Left cardiac atrium (tissue), 4 donors: Measurements from ENCODE around the gene EFCAB6. TPM values are rescaled to one million over a fixed set of nuclear protein-coding genes. Genes with fewer than 3 reads are reported as not detected.

Experiments used
- ATAC-seq, 2 donors: fragments of 200-7000 bp; cut with Tn5 transposase; one replicate each; pipeline ENCODE4 v1.9.1; 2020; ENCODE audit warnings: mild to moderate bottlenecking in 2 of 2, moderate library complexity in 2 of 2
- DNase-seq: peaks from one replicate; pipeline ENCODE4 v3.0.0-alpha.2; 2020
- intact Hi-C, 2 donors: fragments of 100-400 bp; cut with DNase I; formaldehyde crosslinking; loops; one replicate each; pipeline versions ENCODE4 v1.14.1 to v1.15.1; 2022 to 2023
- total RNA-seq, 2 donors: library from RNA; stranded (reverse); fragmentation: NEBNext Ultra II Directional; extraction: Animal tissue kit (Norgen Biotek cat#: 25700); gene quantifications; one replicate each; pipeline ENCODE4 v1.2.1, GENCODE V29; 2021
- donor health status: DM: no; HTN: yes; CAD: no.
- donor health status: DM: no; HTN: yes; CAD: no; lungs with severe emphysema.
- donor health status: DM: yes; HTN: yes; CAD: no.
- donor health status: Dilated cardiomyopathy.

The EFCAB6 gene
- total RNA-seq, 2 donors from 2014 or later = 1.7 to 1.8 TPM

- intact Hi-C loops = no loop called here
Measured at GRCh38 chr22:43508489-43508888, 303.6 kb downstream of the EFCAB6 start.

GRCh38 chr22:43507235-43507634 lies 304.9 kb downstream of the EFCAB6 start:
- no peak for DNase-seq
- ATAC-seq = no peak
- intact Hi-C loops = no loop called here

More at GRCh38 chr22:43508489-43508888, 303.6 kb downstream of the EFCAB6 start:
- no peak for DNase-seq
- ATAC-seq = no peak

- ATAC-seq (no peak), DNase-seq (no peak)
- intact Hi-C loops = no loop called here
Measured at GRCh38 chr22:43506487-43506886, 305.6 kb downstream of the EFCAB6 start.

DNA sequence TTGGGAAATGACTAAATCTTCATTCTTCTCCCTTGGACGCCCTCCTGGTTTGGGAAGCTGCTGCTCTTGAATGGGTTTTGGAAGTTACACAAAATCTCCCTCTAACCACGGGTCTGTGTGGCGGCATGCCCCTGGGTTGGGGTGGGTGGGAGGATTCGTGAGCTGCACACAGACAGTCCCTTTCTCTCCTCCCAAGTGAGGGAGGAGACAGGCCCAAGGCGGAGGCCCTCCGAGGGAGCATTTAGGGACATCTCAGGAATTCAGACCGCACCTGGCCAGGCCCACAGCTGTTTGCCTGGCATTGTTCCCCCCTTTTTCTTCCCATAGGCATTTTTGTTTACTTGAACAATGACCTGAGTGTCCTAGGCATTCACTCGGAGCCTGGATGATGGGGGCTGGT lies 306.2 kb downstream of the EFCAB6 start:
- no peak for ATAC-seq
- intact Hi-C loops = no loop called here
- DNase-seq = no peak

DNA sequence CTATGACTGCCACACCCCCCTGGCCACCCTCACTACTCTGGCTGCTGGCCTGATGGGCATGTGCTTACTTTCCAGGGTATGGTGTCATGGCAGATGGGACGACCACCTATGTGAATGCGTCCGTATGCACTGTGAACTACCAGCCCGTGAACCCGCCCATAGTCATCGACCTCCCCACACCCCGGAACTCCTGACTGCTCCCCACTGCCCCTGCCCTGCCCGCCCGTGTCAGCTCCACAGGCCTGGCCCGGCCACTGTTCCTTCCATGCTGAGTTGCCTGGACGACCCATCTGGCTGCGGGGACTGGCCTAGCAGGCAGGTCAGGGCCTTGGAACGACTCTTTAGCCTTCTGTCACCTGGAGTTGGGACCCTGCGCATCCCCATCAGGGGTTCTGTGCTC lies 306.7 kb downstream of the EFCAB6 start:
- no peak for ATAC-seq
- intact Hi-C loops = no loop called here
- no peak for DNase-seq

DNA sequence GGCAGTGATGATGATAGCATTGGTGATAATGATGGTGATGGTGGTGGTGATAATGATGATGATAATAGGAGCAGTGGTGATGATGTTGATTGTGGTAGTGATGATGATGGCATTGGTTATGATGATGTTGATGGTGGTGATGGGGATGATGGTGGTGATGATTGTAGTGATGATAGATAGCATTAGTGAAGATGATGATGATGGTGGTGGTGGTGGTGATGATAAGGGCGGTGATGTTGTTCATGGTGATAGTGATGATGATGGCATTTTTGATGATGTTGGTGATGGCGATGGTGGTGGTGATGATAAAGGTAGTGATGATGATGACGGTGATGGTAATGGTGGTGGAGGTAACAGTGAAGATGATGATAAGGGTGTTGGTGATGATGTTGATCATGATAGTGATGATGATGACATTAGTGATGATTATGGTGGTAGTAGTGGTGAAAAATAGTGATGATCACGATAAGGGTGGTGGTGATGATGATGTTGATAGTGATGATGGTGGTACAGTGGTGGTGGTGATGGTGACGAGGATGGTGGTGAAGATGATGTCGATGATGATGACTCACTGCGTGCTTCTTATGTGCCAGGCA lies 307.3 kb downstream of the EFCAB6 start:
- intact Hi-C loops = no loop called here
- no peak for DNase-seq
- no peak for ATAC-seq

DNA sequence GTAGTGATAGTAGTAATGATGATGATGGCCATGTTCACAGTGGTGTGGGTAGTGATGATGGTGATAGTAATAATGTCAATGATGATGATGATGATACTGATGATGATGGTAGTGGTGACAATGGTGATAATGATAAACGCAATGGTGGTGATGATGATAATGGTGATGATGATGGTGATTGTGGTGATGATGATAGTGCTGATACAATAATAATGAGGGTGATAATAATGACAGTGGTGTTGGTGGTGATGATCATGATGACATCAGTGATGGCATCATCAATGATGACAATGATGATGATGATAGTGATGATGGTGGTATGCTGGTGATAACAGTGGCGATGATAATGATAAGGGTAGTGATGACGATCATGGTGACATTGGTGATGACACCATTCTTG lies 308.0 kb downstream of the EFCAB6 start:
- ATAC-seq (no peak), DNase-seq (no peak)
- intact Hi-C loops = no loop called here

DNA sequence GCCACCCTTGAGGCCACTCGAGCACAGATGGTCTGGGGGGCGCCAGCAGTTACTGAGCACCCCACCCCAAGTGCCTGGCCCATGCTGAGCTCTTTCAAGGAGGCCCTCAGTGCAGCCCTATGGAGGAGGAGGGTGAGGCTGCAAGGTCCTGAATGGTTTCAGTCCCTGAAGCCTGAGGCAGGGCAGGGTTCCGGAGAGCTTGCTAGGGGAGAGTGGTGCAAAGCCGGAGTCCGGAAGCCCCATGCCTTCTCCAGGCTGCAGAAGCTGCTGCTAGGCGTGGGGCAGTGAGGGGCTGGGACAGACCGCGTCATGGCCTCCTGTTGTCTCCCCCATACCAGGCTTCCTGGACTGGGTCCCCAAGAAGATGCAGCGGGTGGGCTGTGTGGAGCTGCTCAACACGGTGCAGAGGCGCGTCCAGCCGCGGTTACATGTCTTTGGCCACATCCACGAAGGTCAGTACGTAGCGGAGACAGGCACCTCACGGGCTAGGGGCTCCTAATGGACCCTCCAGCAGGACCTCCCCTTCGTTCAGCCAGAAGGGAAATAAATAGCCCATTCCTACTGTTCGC lies 309.7 kb downstream of the EFCAB6 start:
- intact Hi-C loops = no loop called here
- DNase-seq (no peak), ATAC-seq (no peak)

DNA sequence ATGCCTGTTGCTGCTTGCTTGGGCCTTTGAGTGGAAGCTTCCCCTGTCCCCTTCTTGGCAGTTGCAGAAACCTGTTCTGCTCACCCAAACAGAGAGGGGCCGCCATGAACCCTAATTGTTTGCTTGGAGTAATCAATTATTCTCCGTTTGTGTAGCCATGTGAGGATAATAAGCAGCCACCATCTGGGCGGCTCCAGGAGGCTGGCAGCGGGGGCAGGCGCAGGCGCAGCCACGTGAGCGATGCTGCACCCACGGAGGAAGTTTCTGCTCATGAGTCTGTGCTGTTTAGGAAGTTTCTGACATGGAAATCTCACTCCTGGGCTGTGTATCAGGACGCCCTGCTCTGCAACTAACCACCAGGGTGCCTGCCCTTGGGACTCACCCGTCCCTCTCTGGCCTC lies 310.2 kb downstream of the EFCAB6 start:
- ATAC-seq (no peak), DNase-seq (no peak)
- intact Hi-C loops = no loop called here

DNA sequence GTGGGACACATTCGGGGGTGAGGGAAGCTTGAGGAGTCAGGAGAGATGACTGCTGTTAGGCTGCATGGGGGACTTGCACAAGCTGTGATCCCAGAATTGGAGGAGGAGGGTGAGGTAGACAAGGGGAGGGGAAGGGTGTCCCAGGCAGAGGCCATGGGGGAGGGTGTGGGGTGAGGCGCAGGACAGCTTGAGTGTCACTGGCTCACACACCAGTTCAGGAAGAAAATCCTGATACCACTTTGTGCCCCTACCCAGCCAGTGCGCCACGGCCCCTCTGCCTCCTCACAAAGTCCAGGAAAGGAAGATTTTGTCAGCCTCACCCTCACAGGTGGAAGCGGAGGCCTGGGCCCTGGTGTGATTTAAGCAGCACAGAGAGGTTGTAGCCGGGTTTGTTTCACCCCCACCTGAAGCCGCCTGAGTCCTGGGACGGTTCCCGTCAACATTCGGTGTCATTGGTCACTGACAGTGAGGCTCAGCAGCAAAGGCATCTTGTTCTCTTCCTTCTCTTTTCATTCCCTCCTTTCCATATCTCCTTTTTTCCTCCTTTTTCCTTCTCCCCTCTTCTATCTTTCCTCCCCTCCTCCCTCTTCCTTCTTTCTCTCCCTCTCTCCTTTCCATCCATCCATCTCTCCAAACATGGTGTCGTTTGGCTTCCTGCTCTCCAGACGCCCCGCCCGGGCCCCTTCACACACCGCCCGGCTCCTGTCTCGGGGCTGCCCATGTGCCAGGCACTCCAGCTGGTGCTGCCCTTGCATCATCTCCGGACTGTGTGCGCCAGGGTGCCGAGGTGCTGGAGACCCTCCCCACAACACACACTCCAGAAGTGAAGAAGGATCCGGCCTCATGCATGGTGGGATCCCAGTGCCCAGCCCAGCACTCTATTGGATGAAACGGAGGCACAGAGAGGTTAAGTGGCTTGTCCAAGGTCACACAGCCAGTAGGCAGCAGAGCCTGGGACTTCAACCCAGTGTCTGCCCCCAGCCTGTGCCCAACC lies 311.0 kb downstream of the EFCAB6 start:
- intact Hi-C loops = no loop called here
- DNase-seq (no peak), ATAC-seq (no peak)

GRCh38 chr22:43498856-43499253 lies 313.2 kb downstream of the EFCAB6 start:
- DNase-seq (no peak), ATAC-seq (no peak)
- intact Hi-C loops = no loop called here

GRCh38 chr22:43497956-43498855 lies 313.9 kb downstream of the EFCAB6 start:
- no peak for DNase-seq
- no peak for ATAC-seq
- intact Hi-C loops = no loop called here

GRCh38 chr22:43493297-43493696 lies 318.8 kb downstream of the EFCAB6 start:
- ATAC-seq (no peak), DNase-seq (no peak)
- intact Hi-C loops = no loop called here

GRCh38 chr22:43491737-43492136 lies 320.4 kb downstream of the EFCAB6 start:
- intact Hi-C loops = no loop called here
- DNase-seq (no peak), ATAC-seq (no peak)

DNA sequence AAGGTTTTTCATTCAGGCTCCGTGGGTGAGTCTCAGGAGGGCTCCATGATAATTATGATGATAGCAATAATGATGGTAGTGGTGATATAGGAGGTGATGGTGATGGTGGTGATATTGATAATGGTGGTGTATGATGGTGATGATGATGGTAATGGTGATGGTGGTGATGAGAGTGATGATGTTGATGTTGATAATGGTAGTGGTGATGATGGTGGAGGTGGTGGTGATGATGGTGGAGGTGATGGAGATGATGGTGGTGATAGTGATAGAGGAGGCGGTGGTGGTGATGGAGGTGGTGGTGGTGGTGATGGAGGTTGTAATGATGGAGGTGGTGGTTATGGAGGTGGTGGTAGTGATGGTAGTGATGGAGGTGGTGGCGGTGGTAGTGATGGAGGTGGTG lies 320.9 kb downstream of the EFCAB6 start:
- DNase-seq = no peak
- ATAC-seq = no peak
- intact Hi-C loops = no loop called here

DNA sequence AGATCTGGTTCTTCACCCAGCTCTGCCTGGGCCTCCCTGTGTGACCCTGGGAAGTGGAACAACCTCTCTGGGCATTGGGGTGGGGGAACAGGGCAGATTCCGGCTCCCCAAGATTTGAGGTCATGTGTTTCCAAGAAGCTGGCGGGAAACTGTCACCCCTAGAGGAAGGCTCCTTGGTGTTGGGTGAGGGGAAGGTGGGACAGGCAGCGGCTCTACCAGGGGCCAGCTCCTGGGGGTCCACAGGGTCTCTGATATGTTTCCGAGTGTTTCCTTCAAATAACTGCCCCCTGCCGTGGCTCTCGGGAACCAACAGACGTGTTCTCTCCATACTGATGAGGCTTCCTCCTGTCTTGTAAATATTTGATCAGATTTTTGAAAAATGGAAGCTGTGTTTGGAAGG lies 321.8 kb downstream of the EFCAB6 start:
- ATAC-seq = no peak
- DNase-seq = no peak
- intact Hi-C loops = no loop called here

DNA sequence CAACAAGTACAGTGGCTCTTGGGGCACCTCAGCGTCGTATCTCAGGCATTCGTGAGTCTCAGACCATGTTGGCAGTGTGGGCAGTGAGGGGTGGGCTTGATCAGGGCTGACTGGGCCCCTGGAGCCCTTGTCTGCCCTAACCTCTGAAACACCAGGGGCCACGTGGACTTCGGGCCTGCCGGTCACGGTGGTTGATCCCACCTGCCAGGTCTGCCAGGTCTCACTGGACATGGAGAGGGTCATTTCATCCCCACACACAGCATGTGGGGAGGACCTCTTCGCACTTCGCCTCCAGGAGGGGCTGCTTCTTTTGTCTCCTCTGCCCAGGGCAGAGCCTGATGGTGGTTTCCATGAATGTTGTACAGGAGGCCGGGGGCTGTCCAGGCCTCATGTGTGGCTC lies 323.2 kb downstream of the EFCAB6 start:
- intact Hi-C loops = no loop called here
- ATAC-seq (no peak), DNase-seq (no peak)

DNA sequence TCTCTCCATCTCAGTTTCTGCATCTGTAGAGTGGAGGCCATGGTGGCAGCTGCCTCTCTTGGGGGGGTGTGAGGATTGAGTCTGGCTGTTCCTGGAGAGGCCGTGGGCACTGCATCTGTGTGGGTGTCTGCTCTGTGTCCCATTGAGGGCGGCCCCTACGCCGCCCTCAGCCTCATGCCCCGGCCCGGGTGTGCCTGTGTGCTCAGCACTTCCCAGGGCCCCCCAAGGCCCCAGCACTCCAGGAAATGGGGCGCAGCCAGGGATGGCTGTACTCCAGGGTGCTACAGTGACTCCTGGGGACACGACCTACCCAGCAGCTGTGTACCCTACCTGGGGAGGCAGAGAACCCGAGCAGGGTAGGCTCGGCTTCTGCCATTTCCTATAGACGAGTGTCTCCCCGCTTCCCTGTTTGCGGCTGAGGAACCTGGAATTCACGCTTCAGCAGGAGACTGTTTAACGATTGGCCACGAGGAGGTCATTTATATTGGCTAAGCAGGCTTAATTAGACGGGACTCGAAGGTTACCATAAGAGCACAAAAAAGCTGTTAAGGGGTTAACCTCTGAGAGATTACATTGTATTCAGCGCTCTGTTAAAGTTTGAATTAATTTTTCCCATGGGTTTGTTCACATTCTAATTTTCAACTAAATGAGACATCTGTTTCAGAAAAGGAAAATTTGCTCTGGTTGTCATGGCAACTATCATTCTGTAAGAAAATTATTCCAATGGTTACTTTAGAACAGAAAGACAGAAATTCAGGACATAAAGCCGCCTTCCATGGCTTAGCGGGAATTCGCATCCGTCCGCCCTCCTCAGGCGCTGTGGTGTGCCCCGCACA lies 323.9 kb downstream of the EFCAB6 start:
- intact Hi-C loops = no loop called here
- DNase-seq = no peak
- no peak for ATAC-seq
